Mucosa of rectum (tissue), 2 donors: ENCODE measurements around the gene TP63.

Source experiments
- H3K27ac ChIP-seq, 2 donors: one replicate each; pipeline ENCODE4 v1.7.0; 2013; ENCODE audit warnings: inconsistent platforms in 2 of 2, low read depth in 2 of 2, low read length in 2 of 2
- H3K27me3 ChIP-seq, 2 donors: one replicate each; pipeline ENCODE4 v1.7.0; 2013; ENCODE audit warnings: low read length in 2 of 2; ENCODE audit not compliant: control insufficient read depth in 2 of 2, insufficient read depth in 2 of 2
- H3K36me3 ChIP-seq, 2 donors: one replicate each; pipeline ENCODE4 v1.7.0; 2013; ENCODE audit warnings: low read length in 2 of 2; ENCODE audit not compliant: control insufficient read depth in 2 of 2, insufficient read depth in 2 of 2
- H3K4me1 ChIP-seq, 2 donors: one replicate each; pipeline ENCODE4 v1.7.0; 2013; ENCODE audit warnings: low read length in 2 of 2, mild to moderate bottlenecking in 1 of 2; ENCODE audit not compliant: control insufficient read depth in 2 of 2, insufficient read depth in 2 of 2
- H3K4me3 ChIP-seq, 2 donors: one replicate each; pipeline ENCODE4 v1.7.0; 2013; ENCODE audit warnings: low read length in 2 of 2
- H3K9ac ChIP-seq, 2 donors: one replicate each; pipeline ENCODE4 v1.7.0; 2013; ENCODE audit warnings: low read length in 2 of 2, low read depth in 1 of 2, mild to moderate bottlenecking in 1 of 2
- H3K9me3 ChIP-seq, 2 donors: one replicate each; pipeline ENCODE4 v1.7.0; 2013; ENCODE audit warnings: low read length in 2 of 2; ENCODE audit not compliant: control insufficient read depth in 2 of 2
- donor health status: healthy.
- donor health status: Normal muscosa, but diverticular disease.

TP63 gene

GRCh38 chr3:189631373-189631408 lies at the start of gene TP63:
Gene TP63, plus strand, starts transcription at chr3:189631389. Its CDS starts 127 bp downstream, at chr3:189631516.
- Histone ChIP-seq H3K27ac (no peak within 1 kb of the TSS), H3K9me3 (no peaks in the 10 kb centered on the region), H3K4me1 (no peaks in the 10 kb centered on the region), H3K36me3 (no peaks in the 10 kb centered on the region), H3K9ac (peak within 1 kb of the TSS in 1 of 2 donors; percentile 28), H3K27me3 (no peaks in the 10 kb centered on the region), H3K4me3 (peak within 1 kb of the TSS in 1 of 2 donors; percentile 53)

- Histone ChIP-seq H3K9me3 (no peaks in the 10 kb centered on the region), H3K27ac (no peak overlapping the region), H3K36me3 (no peaks in the 10 kb centered on the region), H3K9ac (no peak overlapping the region), H3K27me3 (no peaks in the 10 kb centered on the region), H3K4me3 (no peak overlapping the region), H3K4me1 (no peaks in the 10 kb centered on the region)
Measured at GRCh38 chr3:189582179-189582578, 49.0 kb upstream of the TP63 start.

- Histone ChIP-seq H3K27me3 (no peaks in the 10 kb centered on the region), H3K27ac (no peak overlapping the region), H3K4me1 (no peaks in the 10 kb centered on the region), H3K4me3 (no peak overlapping the region), H3K36me3 (no peaks in the 10 kb centered on the region), H3K9ac (no peak overlapping the region), H3K9me3 (no peaks in the 10 kb centered on the region)
Measured at GRCh38 chr3:189584645-189585044, 46.5 kb upstream of the TP63 start.

GRCh38 chr3:189586941-189587663 lies 44.1 kb upstream of the TP63 start:
- Histone ChIP-seq H3K27ac (no peak overlapping the region), H3K4me1 (no peaks in the 10 kb centered on the region), H3K9ac (no peak overlapping the region), H3K36me3 (no peaks in the 10 kb centered on the region), H3K27me3 (no peaks in the 10 kb centered on the region), H3K9me3 (no peaks in the 10 kb centered on the region), H3K4me3 (no peak overlapping the region)

- no peaks in the 10 kb centered on the region for H3K27me3 ChIP-seq
- no peaks in the 10 kb centered on the region for H3K9me3 ChIP-seq
- H3K9ac ChIP-seq: no peak overlapping the region
- no peak overlapping the region for H3K4me3 ChIP-seq
- H3K27ac ChIP-seq: no peak overlapping the region
- H3K4me1 ChIP-seq: no peaks in the 10 kb centered on the region
- H3K36me3 ChIP-seq: no peaks in the 10 kb centered on the region
Measured at GRCh38 chr3:189587664-189588040, 43.5 kb upstream of the TP63 start.

- Histone ChIP-seq H3K27me3 (no peaks in the 10 kb centered on the region), H3K9ac (no peak overlapping the region), H3K4me3 (no peak overlapping the region), H3K36me3 (no peaks in the 10 kb centered on the region), H3K4me1 (no peaks in the 10 kb centered on the region), H3K27ac (no peak overlapping the region), H3K9me3 (no peaks in the 10 kb centered on the region)
Measured at GRCh38 chr3:189588070-189588469, 43.1 kb upstream of the TP63 start.

GRCh38 chr3:189588475-189589178 lies 42.6 kb upstream of the TP63 start:
- Histone ChIP-seq H3K36me3 (no peaks in the 10 kb centered on the region), H3K27ac (no peak overlapping the region), H3K27me3 (no peaks in the 10 kb centered on the region), H3K9me3 (no peaks in the 10 kb centered on the region), H3K4me1 (no peaks in the 10 kb centered on the region), H3K9ac (no peak overlapping the region), H3K4me3 (no peak overlapping the region)

- Histone ChIP-seq H3K4me3 (no peak overlapping the region), H3K9me3 (no peaks in the 10 kb centered on the region), H3K36me3 (no peaks in the 10 kb centered on the region), H3K27me3 (no peaks in the 10 kb centered on the region), H3K27ac (no peak overlapping the region), H3K4me1 (no peaks in the 10 kb centered on the region), H3K9ac (no peak overlapping the region)
Measured at GRCh38 chr3:189589179-189589569, 42.0 kb upstream of the TP63 start.

- Histone ChIP-seq H3K9me3 (no peaks in the 10 kb centered on the region), H3K4me3 (no peak overlapping the region), H3K27ac (no peak overlapping the region)
Measured at GRCh38 chr3:189590223-189590622, 41.0 kb upstream of the TP63 start.

GRCh38 chr3:189593581-189593980 lies 37.6 kb upstream of the TP63 start:
- H3K9me3 ChIP-seq: no peaks in the 10 kb centered on the region
- H3K27ac ChIP-seq: no peak overlapping the region

More at GRCh38 chr3:189590223-189590622, 41.0 kb upstream of the TP63 start:
- Histone ChIP-seq H3K36me3 (no peaks in the 10 kb centered on the region), H3K9ac (no peak overlapping the region), H3K4me1 (no peaks in the 10 kb centered on the region), H3K27me3 (no peaks in the 10 kb centered on the region)

More at GRCh38 chr3:189593581-189593980, 37.6 kb upstream of the TP63 start:
- Histone ChIP-seq H3K4me3 (no peak overlapping the region), H3K36me3 (no peaks in the 10 kb centered on the region), H3K9ac (no peak overlapping the region), H3K27me3 (no peaks in the 10 kb centered on the region), H3K4me1 (no peaks in the 10 kb centered on the region)
